WTC11 (cell line): ENCODE measurements around the gene NQO2. TPM values are rescaled to one million over a fixed set of nuclear protein-coding genes. Genes with fewer than 3 reads are reported as not detected.

ENCODE experiments used
- ATAC-seq: fragments of 200-7000 bp; cut with Tn5 transposase; 2 replicates; pipeline ENCODE4 v1.10.0; 2021; ENCODE audit warnings: mild to moderate bottlenecking, moderate library complexity
- CTCF ChIA-PET: fragments of 300-600 bp; sonication (Branson Sonifier 250); formaldehyde crosslinking; loops from one replicate; lab custom pipeline; 2021; ENCODE audit warnings: antibody characterized with exemption; lab: Charles Lee
- POLR2A ChIA-PET: fragments of 350-600 bp; sonication (Branson Sonifier 250); formaldehyde crosslinking; loops from one replicate; lab custom pipeline; 2021; ENCODE audit warnings: antibody characterized with exemption; lab: Charles Lee
- DNase-seq: peaks from one replicate; pipeline ENCODE4 v3.0.0; 2021; ENCODE audit warnings: low spot score
- H3K27ac Mint-ChIP-seq: 2 replicates; pipeline ENCODE4 v1.8.0; 2021; ENCODE audit warnings: mixed read lengths
- H3K27me3 Mint-ChIP-seq: 2 replicates; pipeline ENCODE4 v1.8.0; 2021; ENCODE audit warnings: low read depth, mild to moderate bottlenecking, moderate library complexity, mixed read lengths
- H3K36me3 Mint-ChIP-seq: 2 replicates; pipeline ENCODE4 v1.8.0; 2021; ENCODE audit warnings: mixed read lengths
- H3K4me1 Mint-ChIP-seq: 2 replicates; pipeline ENCODE4 v1.8.0; 2022; ENCODE audit warnings: mixed read lengths
- H3K4me3 Mint-ChIP-seq: 2 replicates; pipeline ENCODE4 v1.8.0; 2021; ENCODE audit warnings: mild to moderate bottlenecking, moderate library complexity, mixed read lengths
- H3K9me3 Mint-ChIP-seq: 2 replicates; pipeline ENCODE4 v1.8.0; 2021; ENCODE audit warnings: mixed read lengths
- CTCF ChIP-seq: fragments of 200-600 bp; IDR thresholded peaks from 2 replicates; pipeline ENCODE4 v1.8.0; 2022; ENCODE audit warnings: antibody characterized with exemption
- ELF4 ChIP-seq: sonication (generic); formaldehyde crosslinking; IDR thresholded peaks from 2 replicates; pipeline ENCODE4 v1.8.1; 2022; ENCODE audit warnings: low read depth, mild to moderate bottlenecking, moderate library complexity, missing genetic modification reagents
- ETV6 ChIP-seq: sonication (generic); formaldehyde crosslinking; IDR thresholded peaks from 2 replicates; pipeline ENCODE4 v1.8.1; 2022; ENCODE audit warnings: mild to moderate bottlenecking, missing genetic modification reagents
- KAT7 ChIP-seq: sonication (generic); formaldehyde crosslinking; IDR thresholded peaks from 2 replicates; pipeline ENCODE4 v1.8.1; 2023; ENCODE audit warnings: missing genetic modification reagents, mild to moderate bottlenecking, borderline replicate concordance
- NR3C1 ChIP-seq: sonication (generic); formaldehyde crosslinking; conservative IDR thresholded peaks from 2 replicates; pipeline ENCODE4 v1.8.1; 2023; ENCODE audit warnings: low read depth, mild to moderate bottlenecking, missing genetic modification reagents
- PRRX2 ChIP-seq: fragments of 250-450 bp; sonication (Bioruptor Pico); IDR thresholded peaks from 2 replicates; pipeline ENCODE4 v1.8.0; 2021; ENCODE audit warnings: mild to moderate bottlenecking
- RELA ChIP-seq: sonication (generic); formaldehyde crosslinking; IDR thresholded peaks from 2 replicates; pipeline ENCODE4 v1.8.1; 2022; ENCODE audit warnings: missing genetic modification reagents, mild to moderate bottlenecking, borderline replicate concordance
- STAT6 ChIP-seq: sonication (generic); formaldehyde crosslinking; conservative IDR thresholded peaks from 2 replicates; pipeline ENCODE4 v1.8.1; 2023; ENCODE audit warnings: mild to moderate bottlenecking, low read depth, missing genetic modification reagents, moderate library complexity
- ZNF121 ChIP-seq: sonication (generic); formaldehyde crosslinking; IDR thresholded peaks from 2 replicates; pipeline ENCODE4 v1.8.0; 2023; ENCODE audit warnings: missing genetic modification reagents
- ZNF219 ChIP-seq: sonication (generic); formaldehyde crosslinking; IDR thresholded peaks from 2 replicates; pipeline ENCODE4 v1.8.0; 2023; ENCODE audit warnings: missing genetic modification reagents, mild to moderate bottlenecking, borderline replicate concordance
- ZNF423 ChIP-seq: fragments of 250-450 bp; sonication (Bioruptor Pico); IDR thresholded peaks from 2 replicates; pipeline ENCODE4 v2.1.2; 2022; ENCODE audit warnings: mild to moderate bottlenecking, moderate library complexity
- ZNF671 ChIP-seq: fragments of 250-450 bp; sonication (Bioruptor Pico); IDR thresholded peaks from 2 replicates; pipeline ENCODE4 v1.8.0; 2021; ENCODE audit warnings: mild to moderate bottlenecking
- total RNA-seq: library from RNA; stranded (reverse); gene quantifications from 3 replicates; pipeline ENCODE4 v1.2.3, GENCODE V29; 2021
- TF ChIP-seq, protein P1 (sequence below): sonication (generic); formaldehyde crosslinking; IDR thresholded peaks from 2 replicates; pipeline ENCODE4 v1.8.1; 2023; ENCODE audit warnings: mild to moderate bottlenecking, missing genetic modification reagents
- TF ChIP-seq, protein P2 (sequence below): sonication (generic); formaldehyde crosslinking; IDR thresholded peaks from 2 replicates; pipeline ENCODE4 v1.8.0; 2023; ENCODE audit warnings: missing genetic modification reagents, mild to moderate bottlenecking, borderline replicate concordance

NQO2 gene
- total RNA-seq, 1 experiment from 2014 or later: 119 TPM

DNA sequence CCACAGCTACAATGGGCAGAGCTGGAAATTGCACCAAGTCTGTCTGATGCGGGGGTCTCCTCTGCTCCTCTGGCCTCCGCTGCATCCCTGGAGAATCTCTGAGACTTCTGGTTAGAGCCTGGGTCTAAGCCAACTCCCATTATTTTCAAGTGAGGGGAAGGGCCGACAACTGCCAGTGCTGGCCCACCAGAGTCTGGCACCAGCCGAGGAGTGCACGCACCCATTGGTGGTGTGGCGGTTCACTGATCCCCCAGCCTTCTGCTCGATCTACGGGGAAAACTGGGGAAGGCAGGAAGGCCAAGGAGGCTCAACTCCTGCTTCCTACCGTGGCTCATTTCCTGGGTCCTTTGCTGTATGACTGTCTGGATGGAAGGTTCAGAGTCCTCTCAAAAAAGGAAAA is 6.2 kb downstream of the NQO2 start (continued):
- TF ChIP-seq CTCF: no peak
- TF ChIP-seq, protein P1, sequence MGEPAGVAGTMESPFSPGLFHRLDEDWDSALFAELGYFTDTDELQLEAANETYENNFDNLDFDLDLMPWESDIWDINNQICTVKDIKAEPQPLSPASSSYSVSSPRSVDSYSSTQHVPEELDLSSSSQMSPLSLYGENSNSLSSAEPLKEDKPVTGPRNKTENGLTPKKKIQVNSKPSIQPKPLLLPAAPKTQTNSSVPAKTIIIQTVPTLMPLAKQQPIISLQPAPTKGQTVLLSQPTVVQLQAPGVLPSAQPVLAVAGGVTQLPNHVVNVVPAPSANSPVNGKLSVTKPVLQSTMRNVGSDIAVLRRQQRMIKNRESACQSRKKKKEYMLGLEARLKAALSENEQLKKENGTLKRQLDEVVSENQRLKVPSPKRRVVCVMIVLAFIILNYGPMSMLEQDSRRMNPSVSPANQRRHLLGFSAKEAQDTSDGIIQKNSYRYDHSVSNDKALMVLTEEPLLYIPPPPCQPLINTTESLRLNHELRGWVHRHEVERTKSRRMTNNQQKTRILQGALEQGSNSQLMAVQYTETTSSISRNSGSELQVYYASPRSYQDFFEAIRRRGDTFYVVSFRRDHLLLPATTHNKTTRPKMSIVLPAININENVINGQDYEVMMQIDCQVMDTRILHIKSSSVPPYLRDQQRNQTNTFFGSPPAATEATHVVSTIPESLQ: no peak
- no peak for TF ChIP-seq NR3C1 (CRISPR knock-in tag)

- ATAC-seq: no peak
- H3K4me1 Mint-ChIP-seq: peaks cover 71% of the 10 kb centered on the region
These were observed 6.8 kb downstream of the NQO2 start for GRCh38 chr6:3006476-3006875.

More at GRCh38 chr6:3006476-3006875, 6.8 kb downstream of the NQO2 start:
- CTCF ChIA-PET: no interaction called here
- H3K27ac Mint-ChIP-seq: peak overlapping the region; percentile 95
- no peak overlapping the region for H3K4me3 Mint-ChIP-seq
- DNase-seq: no peak
- TF ChIP-seq ETV6 (no peak), ZNF671 (CRISPR knock-in tag) (no peak), ZNF121 (CRISPR knock-in tag) (no peak), ZNF423 (no peak), RELA (no peak), STAT6 (no peak), ZNF219 (CRISPR knock-in tag) (no peak), ELF4 (CRISPR knock-in tag) (no peak), KAT7 (no peak), PRRX2 (CRISPR knock-in tag) (no peak), CTCF (no peak)
- TF ChIP-seq, protein P2, sequence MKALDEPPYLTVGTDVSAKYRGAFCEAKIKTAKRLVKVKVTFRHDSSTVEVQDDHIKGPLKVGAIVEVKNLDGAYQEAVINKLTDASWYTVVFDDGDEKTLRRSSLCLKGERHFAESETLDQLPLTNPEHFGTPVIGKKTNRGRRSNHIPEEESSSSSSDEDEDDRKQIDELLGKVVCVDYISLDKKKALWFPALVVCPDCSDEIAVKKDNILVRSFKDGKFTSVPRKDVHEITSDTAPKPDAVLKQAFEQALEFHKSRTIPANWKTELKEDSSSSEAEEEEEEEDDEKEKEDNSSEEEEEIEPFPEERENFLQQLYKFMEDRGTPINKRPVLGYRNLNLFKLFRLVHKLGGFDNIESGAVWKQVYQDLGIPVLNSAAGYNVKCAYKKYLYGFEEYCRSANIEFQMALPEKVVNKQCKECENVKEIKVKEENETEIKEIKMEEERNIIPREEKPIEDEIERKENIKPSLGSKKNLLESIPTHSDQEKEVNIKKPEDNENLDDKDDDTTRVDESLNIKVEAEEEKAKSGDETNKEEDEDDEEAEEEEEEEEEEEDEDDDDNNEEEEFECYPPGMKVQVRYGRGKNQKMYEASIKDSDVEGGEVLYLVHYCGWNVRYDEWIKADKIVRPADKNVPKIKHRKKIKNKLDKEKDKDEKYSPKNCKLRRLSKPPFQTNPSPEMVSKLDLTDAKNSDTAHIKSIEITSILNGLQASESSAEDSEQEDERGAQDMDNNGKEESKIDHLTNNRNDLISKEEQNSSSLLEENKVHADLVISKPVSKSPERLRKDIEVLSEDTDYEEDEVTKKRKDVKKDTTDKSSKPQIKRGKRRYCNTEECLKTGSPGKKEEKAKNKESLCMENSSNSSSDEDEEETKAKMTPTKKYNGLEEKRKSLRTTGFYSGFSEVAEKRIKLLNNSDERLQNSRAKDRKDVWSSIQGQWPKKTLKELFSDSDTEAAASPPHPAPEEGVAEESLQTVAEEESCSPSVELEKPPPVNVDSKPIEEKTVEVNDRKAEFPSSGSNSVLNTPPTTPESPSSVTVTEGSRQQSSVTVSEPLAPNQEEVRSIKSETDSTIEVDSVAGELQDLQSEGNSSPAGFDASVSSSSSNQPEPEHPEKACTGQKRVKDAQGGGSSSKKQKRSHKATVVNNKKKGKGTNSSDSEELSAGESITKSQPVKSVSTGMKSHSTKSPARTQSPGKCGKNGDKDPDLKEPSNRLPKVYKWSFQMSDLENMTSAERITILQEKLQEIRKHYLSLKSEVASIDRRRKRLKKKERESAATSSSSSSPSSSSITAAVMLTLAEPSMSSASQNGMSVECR (CRISPR knock-in tag): no peak
- H3K27me3 Mint-ChIP-seq: no peaks in the 10 kb centered on the region
- POLR2A ChIA-PET: no interaction called here
- H3K9me3 Mint-ChIP-seq: peaks cover 28% of the 10 kb centered on the region
- peaks cover 79% of the 10 kb centered on the region for H3K36me3 Mint-ChIP-seq
